ENCODE results near the gene C1D.

- TF ChIP-seq CTCF (IDR thresholded peaks at IDR 0.05): no peak
- no peak for TF ChIP-seq EZH2 (IDR thresholded peaks at IDR 0.05; ENCODE audit: borderline replicate concordance, insufficient read depth, low read depth, low read length, poor library complexity, severe bottlenecking)
These were observed 65.9 kb downstream of the C1D start for GRCh38 chr2:67996772-67997527.
